ENCODE results near the gene LCN2.

- TF ChIP-seq CTCF (IDR thresholded peaks at IDR 0.05) (no peak), POLR2A (IDR thresholded peaks at IDR 0.05) (no peak)
Measured at GRCh38 chr9:128125580-128126354, 23.5 kb upstream of the LCN2 start.

Measured in body of pancreas (tissue), 4 donors.